Inflammatory macrophage treated with lipopolysaccharide for 1 hour (primary cell): Measurements from ENCODE around the gene LRRC42.

ENCODE experiments used
- DNase-seq, 2 donors: peaks; one replicate each; pipeline ENCODE4 v3.0.0-alpha.2; 2020 to 2022

Gene LRRC42

GRCh38 chr1:54009406-54009805 is 63.3 kb downstream of the LRRC42 start:
- no peak for DNase-seq

GRCh38 chr1:54010415-54011117 is 64.4 kb downstream of the LRRC42 start:
- no peak for DNase-seq

GRCh38 chr1:54011316-54012007 is 65.3 kb downstream of the LRRC42 start:
- DNase-seq: no peak

- DNase-seq: no peak
Measured at GRCh38 chr1:54012008-54012325, 65.8 kb downstream of the LRRC42 start.

GRCh38 chr1:54012863-54013262 is 66.7 kb downstream of the LRRC42 start:
- no peak for DNase-seq

- no peak for DNase-seq
Measured at GRCh38 chr1:54013393-54014008, 67.4 kb downstream of the LRRC42 start.

- no peak for DNase-seq
Measured at GRCh38 chr1:54014009-54014629, 68.0 kb downstream of the LRRC42 start.

GRCh38 chr1:54016343-54017282 is 70.5 kb downstream of the LRRC42 start:
- no peak for DNase-seq
